SKM-1 (cell line): ENCODE data around the gene AIRE.
"Not testable (repeated sequence)": the region's sequence is repeated elsewhere in the genome, so short reads cannot be mapped to it uniquely, and the experiment has no call there.

Source experiments
- DNase-seq: peaks from one replicate; lab custom pipeline; 2025; ENCODE audit not compliant: unreplicated experiment; lab: John Stamatoyannopoulos, UW

The AIRE gene

GRCh38 chr21:44291078-44291935, 5.6 kb downstream of the AIRE start:
- DNase-seq: no peak

- no peak for DNase-seq
These were observed 6.5 kb downstream of the AIRE start for GRCh38 chr21:44291936-44292811.

GRCh38 chr21:44292812-44293195, 7.1 kb downstream of the AIRE start:
- DNase-seq: no peak

GRCh38 chr21:44293551-44294231, 8.0 kb downstream of the AIRE start:
- DNase-seq: no peak

- DNase-seq: no peak
These were observed 8.9 kb downstream of the AIRE start for GRCh38 chr21:44294391-44295162.

GRCh38 chr21:44295163-44295573, 9.5 kb downstream of the AIRE start:
- no peak for DNase-seq

GRCh38 chr21:44295646-44296045, 10.0 kb downstream of the AIRE start:
- DNase-seq: no peak

GRCh38 chr21:44296103-44296519, 10.4 kb downstream of the AIRE start:
- DNase-seq: no peak

GRCh38 chr21:44296916-44297315, 11.2 kb downstream of the AIRE start:
- DNase-seq: no peak

GRCh38 chr21:44297525-44298290, 12.0 kb downstream of the AIRE start:
- DNase-seq: peak; percentile 62

GRCh38 chr21:44298301-44298700, 12.6 kb downstream of the AIRE start:
- no peak for DNase-seq

- DNase-seq: no peak
These were observed 13.4 kb downstream of the AIRE start for GRCh38 chr21:44299085-44299457.

- peak; percentile 47 for DNase-seq
These were observed 14.0 kb downstream of the AIRE start, which contains the start of gene PFKL for GRCh38 chr21:44299458-44300261. TSS of gene PFKL (plus strand) at chr21:44300053. CDS start at chr21:44300106, 53 bp downstream.

- DNase-seq: peak; percentile 25
These were observed 14.7 kb downstream of the AIRE start for GRCh38 chr21:44300262-44300959.

- DNase-seq: no peak
These were observed 15.5 kb downstream of the AIRE start for GRCh38 chr21:44301141-44301540.

GRCh38 chr21:44301961-44302406, 16.3 kb downstream of the AIRE start:
- DNase-seq: no peak

GRCh38 chr21:44302573-44303401, 17.1 kb downstream of the AIRE start:
- not testable (repeated sequence) for DNase-seq
